ENCODE results near the gene AATF.

The AATF gene

GRCh38 chr17:37060094-37060493 is 111.3 kb downstream of the AATF start:
- DNase-seq (ENCODE audit: low read depth) = no peak
- no peak for TF ChIP-seq CTCF (conservative IDR thresholded peaks at IDR 0.05; ENCODE audit: low read length)
- no peak overlapping the region for H3K4me3 ChIP-seq (ENCODE audit: low read length)

- no peak overlapping the region for H3K4me3 ChIP-seq (ENCODE audit: low read length)
- DNase-seq (ENCODE audit: low read depth) = no peak
- TF ChIP-seq CTCF (conservative IDR thresholded peaks at IDR 0.05; ENCODE audit: low read length) = no peak
Measured at GRCh38 chr17:37060928-37061327, 112.2 kb downstream of the AATF start.

GRCh38 chr17:37062021-37062420 is 113.3 kb downstream of the AATF start:
- H3K4me3 ChIP-seq (ENCODE audit: low read length) = no peak overlapping the region; the same call in 1 of the 2 replicates
- no peak for DNase-seq (ENCODE audit: low read depth)
- TF ChIP-seq CTCF (conservative IDR thresholded peaks at IDR 0.05; ENCODE audit: low read length) = no peak

GRCh38 chr17:37064206-37064605 is 115.5 kb downstream of the AATF start:
- DNase-seq (ENCODE audit: low read depth) = no peak
- no peak overlapping the region for H3K4me3 ChIP-seq (ENCODE audit: low read length)
- no peak for TF ChIP-seq CTCF (conservative IDR thresholded peaks at IDR 0.05; ENCODE audit: low read length)

GRCh38 chr17:37064956-37065355 is 116.2 kb downstream of the AATF start:
- DNase-seq (ENCODE audit: low read depth) = no peak
- no peak overlapping the region for H3K4me3 ChIP-seq (ENCODE audit: low read length)
- no peak for TF ChIP-seq CTCF (conservative IDR thresholded peaks at IDR 0.05; ENCODE audit: low read length)

- DNase-seq (ENCODE audit: low read depth) = no peak
- no peak for TF ChIP-seq CTCF (conservative IDR thresholded peaks at IDR 0.05; ENCODE audit: low read length)
Measured at GRCh38 chr17:37065486-37066321, 117.0 kb downstream of the AATF start.

More at GRCh38 chr17:37065486-37066321, 117.0 kb downstream of the AATF start:
- no peak overlapping the region for H3K4me3 ChIP-seq (ENCODE audit: low read length)

Data from AG10803 (cell line).